Hepatocyte (in vitro differentiated cells): ENCODE data around the gene RGS3.

ENCODE experiments used
- CTCF ChIP-seq: fragments of 200-600 bp; sonication (generic); IDR thresholded peaks from 2 replicates; pipeline ENCODE4 v1.5.1; 2016; ENCODE audit warnings: antibody characterized with exemption, mild to moderate bottlenecking; ENCODE audit not compliant: poor library complexity
- EZH2 ChIP-seq: fragments of 200-600 bp; sonication (generic); IDR thresholded peaks from 2 replicates; pipeline ENCODE4 v1.6.1; 2016; ENCODE audit warnings: antibody characterized with exemption, mild to moderate bottlenecking, borderline replicate concordance

GRCh38 chr9:113504725-113505590 is 41.4 kb downstream of the RGS3 start:
- TF ChIP-seq CTCF: no peak
- no peak for TF ChIP-seq EZH2
